Esophagus (tissue), 2 donors: ENCODE measurements around the gene KCNK16. TPM values are rescaled to one million over a fixed set of nuclear protein-coding genes. Genes with fewer than 3 reads are reported as not detected.

Experiments
- H3K27ac ChIP-seq, 2 donors: one replicate each; pipeline ENCODE4 v1.5.1; 2013; ENCODE audit warnings: low read depth in 2 of 2, mild to moderate bottlenecking in 2 of 2, inconsistent platforms in 1 of 2, low read length in 1 of 2, moderate library complexity in 1 of 2
- H3K27me3 ChIP-seq, 2 donors: one replicate each; pipeline ENCODE4 v1.6.1; 2013; ENCODE audit warnings: low read length in 2 of 2, control low read depth in 1 of 2, mild to moderate bottlenecking in 1 of 2; ENCODE audit not compliant: insufficient read depth in 2 of 2, control insufficient read depth in 1 of 2
- H3K36me3 ChIP-seq, 2 donors: one replicate each; pipeline ENCODE4 v1.6.1; 2013; ENCODE audit warnings: low read length in 1 of 2; ENCODE audit not compliant: control insufficient read depth in 2 of 2, insufficient read depth in 2 of 2
- H3K4me1 ChIP-seq, 2 donors: one replicate each; pipeline ENCODE4 v1.6.1; 2013; ENCODE audit warnings: low read length in 1 of 2; ENCODE audit not compliant: control insufficient read depth in 2 of 2, insufficient read depth in 2 of 2
- H3K4me3 ChIP-seq, 2 donors: one replicate each; pipeline ENCODE4 v1.5.1; 2013; ENCODE audit warnings: low read length in 2 of 2, mild to moderate bottlenecking in 2 of 2, low read depth in 1 of 2, moderate library complexity in 1 of 2
- H3K9me3 ChIP-seq, 2 donors: one replicate each; pipeline ENCODE4 v1.6.1; 2013; ENCODE audit warnings: mild to moderate bottlenecking in 2 of 2, low read depth in 1 of 2, low read length in 1 of 2, moderate library complexity in 1 of 2; ENCODE audit not compliant: control insufficient read depth in 2 of 2, insufficient read depth in 1 of 2
- WGBS, 2 donors: extraction: QIAGEN DNeasy Blood & Tissue Kit; methylation state at CpG; one replicate each; pipeline ENCODE4 v1.1.7; 2013; 5-methylcytosine and 5-hydroxymethylcytosine counted together
- polyA plus RNA-seq, 2 donors: library from polyadenylated mRNA; stranded (reverse); fragments of 200-250 nt; gene quantifications; one replicate each; pipeline ENCODE4 v1.2.3, GENCODE V29; 2013
- donor health status: healthy with polysubstance abuse.
- donor health status: Bipolar disorder and iron deficiency.

The KCNK16 gene
- polyA plus RNA-seq, 2 donors: not detected

DNA sequence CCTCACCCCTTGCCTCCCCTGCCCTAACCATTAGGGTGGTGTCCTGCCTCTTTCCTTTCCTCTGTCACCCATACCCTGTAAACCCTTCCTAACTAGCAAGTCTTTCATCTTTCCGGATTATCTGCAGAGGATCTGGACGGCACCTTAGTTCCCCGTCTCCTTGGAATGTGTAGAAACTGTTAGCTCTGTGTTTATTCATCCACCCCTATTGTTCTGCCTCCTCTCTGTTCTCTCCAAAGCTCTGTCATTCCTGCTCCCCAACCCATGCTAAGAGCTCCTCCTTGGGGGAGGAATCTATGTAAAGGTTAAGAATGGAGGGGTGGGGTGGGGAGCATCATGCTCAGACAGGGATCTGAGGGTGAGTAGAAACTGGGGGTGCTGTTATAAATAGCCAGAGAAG, 53.8 kb downstream of the KCNK16 start:
- no peak overlapping the region for H3K27ac ChIP-seq
- no peaks in the 10 kb centered on the region for H3K36me3 ChIP-seq
- H3K27me3 ChIP-seq: no peaks in the 10 kb centered on the region
- 76 to 90% methylated on average over 3 of the region's 3 CpGs for WGBS, 2 donors
- H3K4me1 ChIP-seq: no peaks in the 10 kb centered on the region
- no peaks in the 10 kb centered on the region for H3K9me3 ChIP-seq
- H3K4me3 ChIP-seq: no peak overlapping the region

DNA sequence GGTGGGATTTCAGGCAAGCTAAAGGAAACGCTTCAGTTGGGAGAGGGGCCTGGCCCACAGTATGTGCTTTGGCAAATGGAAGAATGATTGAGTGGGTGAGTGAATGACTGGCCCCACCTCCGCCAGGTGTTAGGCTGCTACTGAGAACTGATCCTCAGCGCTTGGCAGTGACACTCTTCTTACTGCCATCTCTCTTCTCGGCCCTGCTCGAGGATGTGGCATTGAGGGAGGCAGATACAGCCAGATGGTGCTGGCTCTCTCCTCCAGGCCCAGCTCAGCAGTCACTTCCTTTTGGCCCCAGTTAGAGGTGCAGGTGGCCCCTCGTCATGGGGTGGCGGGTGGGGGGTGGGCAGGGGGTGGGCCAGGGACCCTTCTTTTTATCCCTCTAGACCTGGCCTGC, 54.3 kb downstream of the KCNK16 start:
- no peak overlapping the region for H3K4me3 ChIP-seq
- no peaks in the 10 kb centered on the region for H3K36me3 ChIP-seq
- H3K27ac ChIP-seq: no peak overlapping the region
- 67 to 82% methylated on average over 7 of the region's 7 CpGs for WGBS, 2 donors
- no peaks in the 10 kb centered on the region for H3K4me1 ChIP-seq
- no peaks in the 10 kb centered on the region for H3K9me3 ChIP-seq
- H3K27me3 ChIP-seq: no peaks in the 10 kb centered on the region

DNA sequence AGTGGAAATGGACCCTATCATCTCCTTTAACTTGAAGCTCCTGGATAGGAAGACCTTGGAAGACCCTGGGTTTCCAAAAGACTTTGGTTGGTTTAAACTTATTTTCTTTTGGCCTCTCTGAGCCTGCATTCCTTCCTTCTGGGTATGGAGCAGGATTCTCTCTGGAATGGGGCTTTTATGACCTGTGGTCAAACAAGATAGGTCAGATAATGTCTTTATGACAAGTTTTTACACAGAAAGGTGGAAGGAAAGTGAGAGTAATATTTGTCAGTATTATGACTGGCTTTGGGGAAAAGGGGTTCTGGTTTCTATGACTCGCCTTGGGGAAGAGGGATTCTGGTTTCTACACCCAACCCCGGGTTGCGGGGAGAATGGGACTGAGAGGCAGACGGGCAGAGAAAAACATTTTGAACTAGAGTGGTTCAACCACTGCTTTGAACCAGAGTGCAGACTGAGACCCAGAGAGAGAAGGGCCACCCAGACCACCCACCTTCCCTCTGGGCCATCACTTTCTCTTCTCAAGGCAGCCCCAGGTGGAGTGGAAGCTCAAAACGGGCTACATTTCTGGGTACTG, 55.6 kb downstream of the KCNK16 start:
- Histone ChIP-seq H3K9me3 (no peaks in the 10 kb centered on the region), H3K4me3 (no peak overlapping the region), H3K36me3 (no peaks in the 10 kb centered on the region), H3K4me1 (no peaks in the 10 kb centered on the region), H3K27ac (no peak overlapping the region), H3K27me3 (no peaks in the 10 kb centered on the region)
- 85 to 89% methylated on average over 5 of the region's 5 CpGs for WGBS, 2 donors

DNA sequence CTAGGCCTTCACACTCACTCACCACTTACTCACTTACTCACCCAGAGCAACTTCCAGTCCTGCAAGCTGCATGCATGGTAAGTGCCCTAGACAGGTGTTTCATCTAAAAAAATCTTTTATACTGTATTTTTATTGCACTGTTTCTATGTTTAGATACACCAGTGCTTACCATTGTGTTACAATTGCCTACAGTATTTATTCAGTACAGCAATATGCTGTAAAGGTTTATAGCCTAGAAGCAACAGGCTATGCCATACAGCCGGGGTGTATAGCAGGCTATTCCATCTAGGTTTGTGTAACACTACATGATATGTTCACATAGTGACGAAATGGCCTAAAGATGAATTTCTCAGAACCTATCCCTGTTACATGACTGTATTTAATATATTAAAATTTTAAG, 56.1 kb downstream of the KCNK16 start:
- H3K4me3 ChIP-seq: no peak overlapping the region
- no peaks in the 10 kb centered on the region for H3K9me3 ChIP-seq
- no peaks in the 10 kb centered on the region for H3K4me1 ChIP-seq
- no peak overlapping the region for H3K27ac ChIP-seq
- no peaks in the 10 kb centered on the region for H3K36me3 ChIP-seq
- no peaks in the 10 kb centered on the region for H3K27me3 ChIP-seq
- 88 to 92% methylated on average over 2 of the region's 2 CpGs for WGBS, 2 donors

Other genes with a start within 250 kb of the KCNK16 start
- 1 to 10 TPM; 7.8 to 7.9 TPM for gene SAYSD1, start 207.5 kb downstream of the KCNK16 start, polyA plus RNA-seq
- 1 to 10 TPM; 2.5 to 2.7 TPM for gene KCNK5, start 93.2 kb downstream of the KCNK16 start, polyA plus RNA-seq
- gene KCNK17, start 8.3 kb downstream of the KCNK16 start, polyA plus RNA-seq: under 1 TPM; 0.24 to 0.65 TPM